ENCODE data around the gene PRKG1.

GRCh38 chr10:52071814-52072213, 997.5 kb downstream of the PRKG1 start:
- TF ChIP-seq, protein P1, sequence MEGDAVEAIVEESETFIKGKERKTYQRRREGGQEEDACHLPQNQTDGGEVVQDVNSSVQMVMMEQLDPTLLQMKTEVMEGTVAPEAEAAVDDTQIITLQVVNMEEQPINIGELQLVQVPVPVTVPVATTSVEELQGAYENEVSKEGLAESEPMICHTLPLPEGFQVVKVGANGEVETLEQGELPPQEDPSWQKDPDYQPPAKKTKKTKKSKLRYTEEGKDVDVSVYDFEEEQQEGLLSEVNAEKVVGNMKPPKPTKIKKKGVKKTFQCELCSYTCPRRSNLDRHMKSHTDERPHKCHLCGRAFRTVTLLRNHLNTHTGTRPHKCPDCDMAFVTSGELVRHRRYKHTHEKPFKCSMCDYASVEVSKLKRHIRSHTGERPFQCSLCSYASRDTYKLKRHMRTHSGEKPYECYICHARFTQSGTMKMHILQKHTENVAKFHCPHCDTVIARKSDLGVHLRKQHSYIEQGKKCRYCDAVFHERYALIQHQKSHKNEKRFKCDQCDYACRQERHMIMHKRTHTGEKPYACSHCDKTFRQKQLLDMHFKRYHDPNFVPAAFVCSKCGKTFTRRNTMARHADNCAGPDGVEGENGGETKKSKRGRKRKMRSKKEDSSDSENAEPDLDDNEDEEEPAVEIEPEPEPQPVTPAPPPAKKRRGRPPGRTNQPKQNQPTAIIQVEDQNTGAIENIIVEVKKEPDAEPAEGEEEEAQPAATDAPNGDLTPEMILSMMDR (IDR thresholded peaks at IDR 0.05; ENCODE audit: low read depth, low read length, missing input control) = no peak
- TF ChIP-seq FOXA1 (IDR thresholded peaks at IDR 0.05) (no peak), HNF4A (conservative IDR thresholded peaks at IDR 0.05) (no peak), RAD21 (IDR thresholded peaks at IDR 0.05) (no peak), ZBTB33 (IDR thresholded peaks at IDR 0.05) (no peak), REST (IDR thresholded peaks at IDR 0.05) (no peak), JUND (IDR thresholded peaks at IDR 0.05) (no peak), TAF1 (conservative IDR thresholded peaks at IDR 0.05) (no peak), EGR1 (IDR thresholded peaks at IDR 0.05; ENCODE audit: low read depth in 2 of 2) (no peak)
